Stimulated activated CD4-positive, alpha-beta T cell treated with anti-CD3 and anti-CD28 coated beads, TNF-alpha, amount 100 ng/mL, for 4 hours (primary cell): ENCODE results near the gene IKZF1.

Source experiments
- DNase-seq, 3 experiments: peaks; one replicate each; pipeline ENCODE4 v3.0.0-alpha.2; 2020; ENCODE audit warnings: low read depth in 3 of 3

Gene IKZF1

DNA sequence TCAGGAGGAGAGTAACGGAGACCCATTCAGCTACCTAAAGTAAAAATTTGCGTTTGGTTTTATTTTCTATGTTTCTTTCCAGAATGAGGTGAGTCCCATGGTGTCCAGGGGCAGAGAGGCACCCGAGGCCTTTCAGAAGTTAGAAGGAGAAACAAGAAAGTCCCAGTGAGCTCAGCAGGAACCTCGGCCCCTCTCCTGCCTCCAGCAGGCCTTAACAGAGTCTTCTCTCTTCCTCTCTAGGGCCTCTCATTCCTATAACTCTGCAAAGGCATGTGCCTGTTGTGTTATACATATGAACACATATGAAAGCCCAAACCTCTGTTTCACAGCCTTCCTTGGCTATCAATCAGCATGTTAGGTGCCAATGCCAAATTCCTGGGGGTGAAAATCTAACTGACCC, 20.8 kb upstream of the IKZF1 start:
- DNase-seq, result no peak

DNA sequence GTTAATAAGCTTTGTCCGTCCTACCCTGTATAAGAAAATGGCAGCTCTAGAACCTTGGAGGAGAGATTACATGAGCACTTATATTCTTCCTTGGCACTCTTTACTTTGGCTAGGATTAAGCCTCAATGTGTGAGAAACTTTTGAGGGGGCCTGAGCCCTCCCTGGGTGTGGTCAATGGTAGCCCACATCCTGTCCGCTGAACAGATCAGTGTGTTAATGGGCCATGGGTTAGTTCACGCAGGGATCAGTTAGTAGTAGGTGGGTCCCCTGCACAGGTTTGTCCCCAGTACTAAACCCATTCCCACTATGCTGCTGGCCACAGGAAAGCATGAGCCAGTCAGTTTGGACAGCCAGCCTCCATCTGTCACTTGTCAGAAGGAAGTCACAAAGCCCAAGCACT, 20.2 kb upstream of the IKZF1 start:
- no peak for DNase-seq

DNA sequence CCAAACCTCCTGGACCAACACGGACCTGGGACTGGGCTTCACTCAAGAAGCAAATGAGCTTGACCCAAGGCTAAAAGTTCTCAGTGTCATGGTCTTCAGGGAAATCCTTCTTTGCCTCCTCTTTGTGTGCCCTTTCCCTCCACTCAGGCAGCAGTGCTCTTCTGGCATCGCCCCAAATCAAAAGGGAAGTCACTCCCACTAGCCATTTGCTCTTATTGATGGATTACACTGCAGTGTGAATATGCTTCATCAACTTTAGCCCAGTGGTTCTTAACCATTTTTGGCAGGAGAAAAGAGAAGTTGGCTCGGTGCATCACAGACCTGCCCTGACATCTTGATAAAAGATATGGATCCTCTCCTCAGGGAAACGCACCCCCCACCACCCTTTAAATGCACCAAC, 19.2 kb upstream of the IKZF1 start:
- DNase-seq, result no peak

DNA sequence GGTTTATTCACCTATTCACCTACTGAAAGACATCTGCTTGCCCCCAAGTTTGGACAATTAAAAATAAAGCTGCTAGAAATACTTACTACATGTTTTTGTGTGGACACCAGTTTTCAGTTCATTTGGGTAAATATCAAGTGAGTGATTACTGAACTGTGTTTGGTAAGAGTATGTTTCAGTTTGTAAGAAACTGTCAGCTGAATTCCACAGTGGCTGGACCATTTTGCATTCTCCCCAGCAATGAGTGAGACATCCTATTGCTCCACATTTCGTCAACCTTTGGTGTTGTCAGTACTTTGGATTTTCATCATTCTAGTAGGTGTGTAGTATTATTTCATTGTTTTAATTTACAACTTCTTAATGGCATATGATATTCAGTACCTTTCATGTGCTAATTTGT, 17.4 kb upstream of the IKZF1 start:
- no peak for DNase-seq

DNA sequence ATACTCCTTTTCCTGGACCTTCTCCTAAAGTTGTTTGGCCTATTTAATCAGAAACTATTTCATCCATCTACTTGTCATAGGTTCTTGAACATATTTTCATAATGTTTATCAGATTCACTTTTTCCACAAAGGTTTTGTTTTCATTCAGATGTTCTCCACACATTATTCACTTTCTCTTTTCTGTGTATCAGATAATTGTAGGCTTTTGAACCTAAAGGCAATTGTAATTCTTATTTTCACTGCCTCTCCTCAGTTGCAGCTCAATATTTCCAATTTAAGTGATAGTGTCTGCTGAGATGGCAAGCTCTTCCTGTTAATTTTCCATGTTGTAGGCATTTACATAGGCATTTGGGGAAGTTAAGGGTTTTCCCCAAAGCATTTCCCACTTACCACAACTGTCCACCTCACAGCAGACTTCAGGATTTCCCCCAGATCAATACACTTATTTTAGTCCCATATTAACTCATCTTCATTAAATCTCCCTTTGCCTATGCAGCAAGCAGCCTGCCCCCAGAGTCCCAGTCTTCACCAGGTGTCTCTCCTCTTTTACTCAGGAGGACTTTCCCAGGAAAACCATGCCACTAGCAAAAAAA, 12.3 kb upstream of the IKZF1 start:
- DNase-seq, result no peak

DNA sequence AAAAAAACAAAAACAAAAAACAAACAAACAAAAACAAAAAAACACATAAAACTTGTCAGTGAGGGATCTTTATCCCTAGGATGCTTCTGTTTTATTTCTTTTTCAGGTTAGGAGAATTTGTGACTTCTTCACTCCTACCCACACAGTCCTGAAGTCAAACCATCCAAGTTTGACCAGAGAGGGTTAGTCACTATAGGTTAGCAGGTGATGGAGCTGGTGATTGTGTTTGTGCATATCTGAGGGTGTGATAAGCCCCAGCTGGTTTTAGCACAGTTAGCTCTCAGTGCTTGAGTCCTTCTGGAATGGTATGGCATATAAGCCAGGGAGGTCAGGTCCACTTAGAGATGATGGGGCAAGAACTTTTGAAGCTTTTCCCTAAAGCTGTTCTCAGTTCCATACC, 11.8 kb upstream of the IKZF1 start:
- DNase-seq, result no peak

DNA sequence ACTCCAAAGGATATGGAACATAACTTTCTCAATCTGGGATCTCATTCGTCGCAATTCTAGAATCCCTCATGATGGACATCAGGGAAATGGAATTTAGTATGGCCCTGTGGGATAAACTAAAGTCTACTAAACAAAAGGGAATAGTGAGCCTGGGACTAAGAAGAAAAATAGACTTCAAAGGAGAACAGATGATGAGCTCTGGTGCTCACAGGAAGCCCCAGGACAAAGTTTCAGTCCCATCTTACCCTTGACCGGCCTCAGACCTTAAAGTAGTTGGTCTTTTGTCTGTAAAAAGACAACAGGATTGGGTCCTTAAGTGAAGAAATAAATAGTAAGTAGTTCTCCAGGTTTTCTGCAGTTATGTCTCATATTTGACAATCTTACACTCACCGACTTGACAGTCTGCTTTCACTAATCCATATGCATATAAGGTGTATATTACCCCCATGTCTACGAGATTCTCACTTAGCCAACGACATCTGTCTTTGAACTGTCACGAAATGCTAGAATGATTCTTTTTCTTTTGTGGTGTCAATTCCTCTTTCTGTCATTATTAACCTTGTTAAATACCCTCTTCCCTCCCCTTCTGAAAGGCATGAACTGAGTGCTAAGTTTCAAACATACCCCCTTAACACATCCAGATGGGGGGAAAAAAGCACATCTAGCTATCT, 10.9 kb upstream of the IKZF1 start:
- no peak for DNase-seq

DNA sequence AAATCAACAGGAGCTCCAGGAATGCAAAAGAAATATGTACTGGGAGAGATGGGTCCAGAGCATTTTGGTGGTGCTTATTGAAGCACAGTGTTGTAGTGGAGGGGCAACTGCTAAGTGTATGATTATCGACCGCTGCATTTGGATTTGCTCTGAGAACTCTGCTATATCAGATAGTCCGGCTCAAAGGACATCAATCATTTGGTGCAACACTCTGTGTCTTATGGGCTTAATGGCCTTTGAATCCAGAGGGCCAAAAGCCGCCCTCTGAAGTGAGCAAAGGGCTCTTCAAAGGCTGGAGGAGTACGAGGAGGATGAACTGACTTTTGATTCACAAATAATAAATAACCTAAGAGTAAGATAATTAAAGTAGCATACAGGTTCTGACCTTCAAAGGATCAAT, 9.4 kb upstream of the IKZF1 start:
- DNase-seq, result no peak

DNA sequence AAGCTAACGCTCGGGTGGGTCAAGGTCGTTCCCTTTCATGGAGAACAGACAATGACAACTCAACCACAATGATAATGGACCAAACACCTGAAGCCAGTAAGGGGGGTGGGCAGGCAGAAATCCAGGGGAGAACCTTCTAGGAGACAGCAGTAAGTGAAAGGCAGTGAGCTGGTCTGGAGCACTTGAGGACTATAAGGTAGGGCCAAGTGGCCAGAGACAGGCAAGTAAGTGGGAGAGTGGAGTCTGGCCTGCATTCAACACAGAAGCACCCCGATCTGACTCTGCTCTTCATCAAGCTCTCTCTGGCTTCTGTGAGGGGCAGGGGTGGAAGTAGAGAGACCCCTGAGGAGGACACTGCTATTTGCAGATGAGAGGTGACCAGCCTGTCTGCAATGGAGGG, 7.7 kb upstream of the IKZF1 start:
- DNase-seq, result no peak

DNA sequence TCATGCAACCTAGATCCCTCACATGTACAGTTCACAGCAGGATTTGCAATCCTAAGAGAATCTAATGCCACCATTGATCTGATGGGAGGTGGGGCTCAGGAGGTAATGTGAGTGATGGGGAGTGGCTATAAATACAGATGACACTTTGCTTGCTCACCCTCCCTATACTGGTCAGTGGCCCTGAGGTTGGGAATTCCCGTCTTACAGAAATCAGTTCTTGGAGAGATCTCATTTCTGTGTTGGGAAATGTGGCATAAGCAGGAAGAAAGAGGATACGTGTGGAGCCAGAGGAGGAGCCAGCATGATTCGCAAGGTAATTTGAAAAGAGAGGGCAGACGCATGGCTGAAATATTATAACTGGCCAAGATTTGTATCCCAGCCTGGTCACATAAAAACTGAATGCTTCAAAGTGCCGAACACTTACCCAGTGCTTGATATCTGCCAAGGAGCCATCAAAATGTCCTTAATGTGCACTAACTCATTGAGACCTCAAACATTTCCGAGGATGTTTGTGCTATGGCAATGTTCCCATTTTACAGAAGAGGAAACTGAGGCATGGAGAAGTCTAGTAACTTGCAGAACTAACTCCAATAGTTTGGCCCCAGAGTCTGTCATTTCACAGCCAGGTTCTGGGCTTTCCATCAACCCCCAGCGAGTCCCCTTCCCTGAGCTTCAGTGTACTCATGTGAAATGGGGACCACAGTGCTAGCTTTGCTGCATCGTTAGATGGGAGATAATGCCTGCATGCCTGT, 5.5 kb upstream of the IKZF1 start:
- DNase-seq, result no peak

DNA sequence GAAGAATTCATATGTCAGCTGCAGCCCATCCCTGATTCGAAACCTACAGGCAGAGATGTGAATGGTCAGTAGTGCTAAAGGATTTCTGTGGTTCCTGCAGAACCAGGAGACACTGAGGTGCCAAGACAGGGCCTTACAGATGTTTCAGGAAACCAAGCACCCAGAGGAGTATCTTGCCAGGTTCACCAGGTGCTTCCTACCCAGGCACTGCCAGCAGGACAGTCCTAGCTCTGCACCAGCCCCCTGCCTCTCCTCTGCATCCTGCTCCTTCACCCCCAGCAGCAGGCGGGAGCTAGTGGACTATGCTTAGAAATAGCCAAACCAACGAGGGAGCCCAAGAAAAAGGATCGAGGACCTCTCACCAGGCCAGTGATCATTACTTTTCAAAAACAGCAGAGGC, 4.2 kb upstream of the IKZF1 start:
- no peak for DNase-seq

DNA sequence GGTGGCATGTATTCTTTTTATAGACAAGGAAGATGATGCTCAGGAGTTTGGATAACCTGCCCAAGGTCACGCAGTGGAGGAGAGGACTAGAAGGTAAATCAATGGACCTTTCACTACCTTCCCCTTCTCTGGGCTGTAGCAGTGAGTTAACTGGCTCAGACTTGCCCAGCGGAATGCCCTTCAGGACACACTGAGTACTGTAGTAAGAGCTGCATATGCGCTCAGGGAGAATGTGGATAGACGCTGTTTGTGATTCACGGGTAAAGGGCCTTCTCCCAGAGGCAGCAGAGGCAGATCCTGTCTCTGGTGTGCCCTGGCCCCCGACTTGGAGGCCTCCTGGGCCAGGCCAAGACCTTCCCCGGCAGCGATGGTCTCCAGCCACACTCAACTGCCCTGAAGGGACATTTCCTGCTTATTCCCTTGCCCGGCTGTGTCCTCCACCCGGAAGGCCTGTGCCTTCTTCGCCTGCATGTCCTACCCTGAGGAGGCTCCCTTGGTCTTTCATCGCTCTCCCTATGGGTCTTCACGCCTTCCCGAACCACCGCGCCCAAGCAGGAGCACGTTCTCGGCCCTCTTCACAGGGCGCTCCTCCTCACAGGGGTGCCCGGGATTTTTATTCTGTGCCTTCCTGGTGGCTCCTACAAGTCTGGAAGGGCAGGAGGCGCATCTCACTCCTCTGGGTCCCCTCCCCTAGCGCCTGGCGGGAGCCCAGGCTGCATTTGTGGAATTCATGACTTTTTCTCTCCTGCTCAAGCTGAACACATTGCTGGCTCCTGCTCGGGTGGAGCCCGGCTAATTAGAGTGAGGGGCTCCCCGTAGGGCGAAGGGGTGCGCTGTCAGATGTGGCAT, 1.8 kb upstream of the IKZF1 start:
- no peak for DNase-seq

DNA sequence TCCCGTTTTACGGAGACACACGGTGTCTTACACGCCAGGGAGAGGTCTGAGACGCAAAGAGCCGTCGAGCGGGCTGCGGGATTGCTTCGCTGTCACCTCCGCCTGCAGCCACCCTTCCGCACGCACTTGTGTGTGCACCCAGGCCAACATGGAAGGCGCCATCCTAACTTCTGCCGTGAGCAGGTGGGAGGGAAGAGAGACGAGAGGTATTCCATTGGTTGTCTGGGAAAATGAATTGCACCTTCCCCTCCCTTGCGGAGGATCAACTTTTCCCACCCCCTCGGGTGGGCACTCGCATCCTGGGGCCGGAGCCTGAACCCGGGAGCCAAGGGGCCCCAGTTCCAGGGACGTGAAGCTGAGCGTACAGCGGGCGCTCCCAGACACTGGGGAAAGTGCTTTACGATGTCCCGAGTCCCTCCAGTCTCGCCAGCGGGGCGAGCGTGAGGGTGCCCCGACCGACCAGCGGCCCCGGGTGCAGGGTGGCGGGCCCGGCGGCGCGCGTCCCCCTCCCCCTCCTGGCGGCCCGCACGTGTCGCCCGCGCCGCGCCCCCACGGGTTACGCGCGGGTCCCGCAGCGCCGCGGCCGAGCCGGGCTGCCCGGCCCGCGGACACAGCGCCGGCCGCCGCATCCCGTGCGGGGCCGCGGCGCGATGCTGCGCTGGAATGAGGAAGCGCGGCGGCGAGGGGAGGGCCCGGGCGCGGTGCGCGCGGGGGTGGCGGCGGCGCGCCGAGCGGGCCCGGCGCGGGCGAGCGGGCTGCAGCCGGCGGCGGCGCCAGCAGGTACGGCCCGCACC, 984 bp upstream of the IKZF1 start:
- no peak for DNase-seq

DNA sequence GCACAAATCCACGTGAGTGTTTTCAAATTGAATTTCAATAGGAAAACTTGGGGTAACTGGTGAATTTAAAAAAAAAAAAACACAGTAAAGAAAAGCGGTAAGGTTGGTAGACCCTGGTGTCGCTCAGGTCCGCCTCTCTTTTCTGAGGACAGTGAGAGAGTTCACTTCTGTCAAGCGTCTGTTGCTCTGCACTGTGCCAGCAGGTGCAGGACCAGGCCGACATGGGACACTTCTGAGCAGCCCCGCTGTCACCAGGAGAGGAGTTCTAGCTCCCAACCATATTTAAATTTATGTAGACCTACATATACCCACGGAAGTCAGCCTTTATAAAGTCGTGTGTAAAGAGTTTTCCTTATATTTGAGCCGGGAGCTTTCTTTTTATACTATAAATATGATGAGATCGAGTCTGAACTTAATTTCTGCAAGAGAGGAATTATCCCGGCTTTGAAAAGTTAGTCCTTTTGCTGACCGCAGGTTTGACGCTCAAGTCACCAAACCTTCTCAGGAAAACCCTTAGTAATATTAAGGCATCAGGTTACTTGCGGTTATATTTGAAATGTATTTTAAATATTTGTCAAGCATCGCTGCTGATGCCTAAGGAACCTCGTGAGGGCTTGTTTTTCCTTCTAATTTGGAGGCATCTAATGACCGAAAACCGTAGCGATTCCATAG, 531 bp downstream of the IKZF1 start:
- no peak for DNase-seq

DNA sequence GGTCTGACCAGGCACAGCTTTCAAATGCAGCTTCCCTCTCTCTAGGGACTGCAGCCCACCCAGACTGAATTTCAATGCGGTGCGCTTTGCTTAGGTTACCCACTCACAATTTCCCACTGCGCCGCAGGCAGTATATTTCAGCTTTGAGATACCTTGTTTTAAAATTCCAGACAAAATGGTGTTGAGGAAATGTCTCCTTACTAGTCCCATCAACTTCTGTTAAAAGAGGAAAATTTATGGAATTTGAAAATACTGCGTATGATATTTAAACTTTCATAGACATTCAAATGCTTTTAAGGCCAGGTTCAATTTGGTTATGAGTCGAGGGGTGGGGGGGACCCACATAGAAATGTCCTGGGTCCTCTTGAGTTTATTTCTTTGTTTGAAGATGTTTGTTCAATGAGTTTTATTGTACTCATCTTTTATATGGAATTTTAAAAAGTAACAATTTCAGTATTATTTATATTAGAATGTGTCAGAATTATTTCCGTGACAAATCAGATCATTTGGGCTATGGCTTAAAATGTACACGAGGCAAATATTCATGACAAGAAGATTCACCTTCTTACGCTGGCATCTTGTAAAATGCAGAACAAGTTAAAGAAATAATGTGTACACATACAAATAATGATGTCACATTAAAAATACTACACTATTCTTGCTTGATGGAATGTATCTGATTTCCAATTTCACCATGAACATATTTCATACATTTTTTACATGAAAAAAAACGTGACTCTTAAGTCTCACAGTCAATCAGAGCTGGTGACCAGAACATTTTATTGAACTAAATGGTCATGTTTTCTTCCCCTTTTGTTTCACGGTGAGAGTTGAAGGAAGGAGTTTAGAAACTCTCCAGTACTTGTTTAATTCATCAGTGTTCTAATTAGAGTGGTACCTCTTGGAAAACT, 1.3 kb downstream of the IKZF1 start:
- no peak for DNase-seq

DNA sequence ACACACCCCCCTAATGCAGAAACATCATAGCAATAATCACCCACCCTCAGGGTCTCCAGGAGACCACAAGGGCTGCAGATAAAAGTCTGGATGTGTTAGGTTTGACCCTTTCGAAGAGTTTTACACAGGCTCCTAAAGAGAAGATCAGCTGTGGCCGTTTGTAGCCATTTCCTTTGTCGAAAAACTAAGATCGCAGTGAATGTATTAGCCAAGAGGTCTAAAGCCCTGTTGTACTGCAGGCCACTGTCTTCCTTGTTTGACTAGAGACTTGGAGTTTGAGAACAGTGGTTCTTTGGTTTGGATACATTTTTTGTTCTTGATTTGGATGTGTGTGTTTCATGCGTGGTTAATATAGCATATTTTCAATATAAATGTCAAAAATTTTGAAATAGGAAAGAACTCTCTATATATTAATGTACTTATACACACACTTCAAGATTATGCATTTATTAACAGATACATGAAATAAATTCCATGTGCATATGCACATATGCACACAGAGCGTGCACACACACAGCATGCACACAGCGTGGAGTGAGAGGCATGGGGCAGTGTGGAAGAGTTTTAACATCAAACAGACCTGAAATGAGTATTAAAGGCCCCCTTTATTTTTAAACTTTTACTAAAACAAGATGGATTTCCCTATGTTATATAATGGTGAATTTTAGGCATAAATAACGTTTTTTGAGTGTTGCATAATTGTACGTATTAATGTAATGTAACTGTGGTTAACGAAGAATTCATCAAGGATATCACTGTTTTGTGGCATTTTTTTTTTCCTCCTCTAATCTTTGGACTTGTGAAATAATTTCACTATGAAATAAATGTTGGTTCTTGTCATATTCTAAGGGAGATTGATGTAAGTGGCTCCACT, 2.2 kb downstream of the IKZF1 start:
- no peak for DNase-seq

DNA sequence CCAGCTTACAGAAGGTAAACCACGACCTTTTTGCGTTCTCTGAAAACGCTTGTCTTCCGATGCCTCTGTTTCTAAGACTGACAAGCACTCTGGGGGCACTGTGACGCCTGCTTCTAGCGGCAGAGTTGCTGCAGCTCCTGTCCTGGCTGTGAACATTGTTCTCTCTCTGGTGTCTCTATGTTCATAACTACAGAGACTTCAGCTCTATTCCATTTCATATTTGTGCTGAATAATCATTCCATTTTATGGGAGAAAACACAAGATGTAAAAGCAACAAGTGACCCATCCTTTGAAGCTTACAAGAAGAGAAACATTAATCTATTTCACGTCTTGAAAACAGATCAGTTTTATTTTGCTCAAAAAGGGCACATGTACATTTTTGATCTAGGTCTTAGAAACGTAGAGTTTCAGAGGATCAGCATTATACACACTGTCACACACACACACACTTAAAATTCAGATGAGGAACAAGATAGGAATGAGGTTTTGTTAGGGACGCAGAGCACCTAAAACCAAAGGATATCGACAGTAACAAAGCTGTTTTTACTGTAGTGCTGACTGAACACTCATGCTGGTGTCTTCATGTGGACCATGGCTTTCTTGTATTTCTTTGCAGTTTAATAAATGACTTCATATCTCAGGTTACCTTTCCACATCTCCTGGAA, 3.0 kb downstream of the IKZF1 start:
- DNase-seq, result peak in 1 of 3 experiments; percentile 61

DNA sequence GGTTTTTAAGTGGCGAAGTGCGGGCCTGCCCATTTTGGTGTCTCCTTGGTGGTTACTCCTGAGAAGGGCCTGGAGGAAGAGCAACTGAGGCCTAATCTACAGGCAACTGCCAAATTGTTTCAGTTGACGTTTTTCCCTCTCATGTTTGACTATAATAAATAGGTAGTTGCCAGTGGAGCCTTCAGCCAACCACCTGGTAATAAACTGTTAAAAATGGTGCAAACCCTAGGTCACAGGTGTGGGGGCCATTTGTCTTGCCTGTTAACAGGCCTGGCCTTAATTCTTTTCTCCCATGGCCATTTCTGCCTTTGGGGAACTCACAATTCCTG, 3.7 kb downstream of the IKZF1 start:
- no peak for DNase-seq
